GM12878 (cell line): ENCODE results near the gene ARFRP1. TPM values are rescaled to one million over a fixed set of nuclear protein-coding genes. Genes with fewer than 3 reads are reported as not detected.

Experiments used
- ATAC-seq: fragments of 200-7000 bp; cut with Tn5 transposase; 3 replicates; pipeline ENCODE4 v1.9.1; 2020; ENCODE audit warnings: mild to moderate bottlenecking, moderate library complexity
- BruUV-seq: library from RNA; stranded (reverse); fragments of 400-500 nt; replicated peaks from 2 replicates; lab custom pipeline; 2021; lab: Mats Ljungman, UMichigan
- CTCF ChIA-PET: fragments of 300-600 bp; sonication (Branson Sonifier 250); formaldehyde crosslinking; extraction: SDS; loops from one replicate; lab custom pipeline; 2021; ENCODE audit warnings: inconsistent platforms; lab: Yijun Ruan, JAX
- POLR2A ChIA-PET: fragments of 350-600 bp; formaldehyde crosslinking; extraction: SDS; loops from one replicate; lab custom pipeline; 2021; ENCODE audit warnings: inconsistent platforms; lab: Charles Lee
- RAD21 ChIA-PET: fragments of 300-600 bp; sonication (Branson Sonifier 250); formaldehyde crosslinking; loops from one replicate; lab custom pipeline; 2023; ENCODE audit warnings: antibody characterized with exemption; ENCODE audit not compliant: unreplicated experiment; lab: Charles Lee
- SMC1A ChIA-PET: fragments of 300-600 bp; sonication (Branson Sonifier 250); formaldehyde crosslinking; loops from one replicate; lab custom pipeline; 2023; ENCODE audit not compliant: unreplicated experiment, uncharacterized antibody; lab: Charles Lee
- DNase-seq: peaks from one replicate; pipeline ENCODE4 v3.0.0-alpha.2; 2011; ENCODE audit warnings: low read depth, low spot score
- FAIRE-seq: peaks from 3 replicates; lab custom pipeline; 2011; peaks lifted over from hg19 to GRCh38; lab: Jason Lieb, UNC
- H2AFZ ChIP-seq: 2 replicates; pipeline ENCODE4 v1.6.0; 2011; ENCODE audit warnings: low read depth, low read length, control low read depth; ENCODE audit not compliant: control insufficient read depth
- H3K27ac ChIP-seq: 2 replicates; pipeline ENCODE4 v1.5.1; 2011; ENCODE audit warnings: control low read depth; ENCODE audit not compliant: control insufficient read depth, insufficient read depth
- H3K27me3 ChIP-seq, 2 experiments: replicated peaks in 1 of 2; 2 replicates each; pipeline versions ENCODE4 v1.6.0 to v1.6.1; 2011; ENCODE audit warnings: low read length in 1 of 2; ENCODE audit not compliant: control insufficient read depth in 2 of 2, insufficient read depth in 2 of 2
- H3K36me3 ChIP-seq, 2 experiments: 2 replicates each; pipeline ENCODE4 v1.5.1; 2011; ENCODE audit warnings: low read length in 1 of 2; ENCODE audit not compliant: control insufficient read depth in 2 of 2, insufficient read depth in 2 of 2
- H3K4me1 ChIP-seq: 2 replicates; pipeline ENCODE4 v1.6.1; 2011; ENCODE audit warnings: mild to moderate bottlenecking, low read length, moderate library complexity, mixed read lengths; ENCODE audit not compliant: control insufficient read depth, insufficient read depth
- H3K4me2 ChIP-seq: 2 replicates; pipeline ENCODE4 v1.6.0; 2011; ENCODE audit warnings: control low read depth; ENCODE audit not compliant: control insufficient read depth, insufficient read depth
- H3K4me3 ChIP-seq: fragments of 200-600 bp; sonication (generic); 2 replicates; pipeline ENCODE4 v1.5.1; 2016
- H3K79me2 ChIP-seq: 2 replicates; pipeline ENCODE4 v1.6.0; 2011; ENCODE audit warnings: low read length; ENCODE audit not compliant: control insufficient read depth, insufficient read depth
- H3K9ac ChIP-seq: 2 replicates; pipeline ENCODE4 v1.8.0; 2011; ENCODE audit warnings: low read length, control low read depth, mixed read lengths; ENCODE audit not compliant: control insufficient read depth, insufficient read depth
- H3K9me3 ChIP-seq: replicated peaks from 3 replicates; pipeline ENCODE4 v1.5.1; 2011; ENCODE audit warnings: mild to moderate bottlenecking, low read length; ENCODE audit not compliant: control insufficient read depth, insufficient read depth
- H4K20me1 ChIP-seq: 2 replicates; pipeline ENCODE4 v1.6.0; 2011; ENCODE audit not compliant: control insufficient read depth, insufficient read depth
- CREB1 ChIP-seq: IDR thresholded peaks from 2 replicates; pipeline ENCODE4 v1.6.1; 2012; ENCODE audit warnings: low read depth, mild to moderate bottlenecking, inconsistent platforms
- MTA3 ChIP-seq: IDR thresholded peaks from 2 replicates; pipeline ENCODE4 v1.6.1; 2012; ENCODE audit warnings: low read length, inconsistent platforms, borderline replicate concordance
- NBN ChIP-seq: fragments of 450-650 bp; IDR thresholded peaks from 2 replicates; pipeline ENCODE4 v1.6.1; 2016
- PAX8 ChIP-seq: fragments of 450-650 bp; IDR thresholded peaks from 2 replicates; pipeline ENCODE4 v1.6.1; 2017; ENCODE audit warnings: mild to moderate bottlenecking, moderate library complexity
- PML ChIP-seq: IDR thresholded peaks from 2 replicates; pipeline ENCODE4 v1.6.1; 2012; ENCODE audit warnings: low read length, inconsistent platforms
- POLR2A ChIP-seq: IDR thresholded peaks from 2 replicates; pipeline ENCODE4 v1.6.1; 2011; ENCODE audit warnings: low read depth, mild to moderate bottlenecking, low read length
- TCF12 ChIP-seq: IDR thresholded peaks from 2 replicates; pipeline ENCODE4 v1.6.1; 2011; ENCODE audit warnings: low read depth, mild to moderate bottlenecking, low read length
- ZBTB4 ChIP-seq: fragments of 450-650 bp; formaldehyde crosslinking; IDR thresholded peaks from 2 replicates; pipeline ENCODE4 v1.4.0; 2022; ENCODE audit warnings: mild to moderate bottlenecking, moderate library complexity
- ZNF622 ChIP-seq: fragments of 450-650 bp; IDR thresholded peaks from 2 replicates; pipeline ENCODE4 v1.6.1; 2017; ENCODE audit warnings: mild to moderate bottlenecking, inconsistent platforms
- WGBS: methylation state at CpG from one replicate; pipeline ENCODE4 v1.1.6; 2016; ENCODE audit warnings: low lambda C conversion rate; ENCODE audit not compliant: insufficient replicate concordance, insufficient coverage; ENCODE audit errors: missing lambda C conversion rate; 5-methylcytosine and 5-hydroxymethylcytosine counted together
- in situ Hi-C: fragments of 300-500 bp; cut with MboI; formaldehyde crosslinking; loops from 9 replicates; pipeline ENCODE4 v1.14.3; 2018; ENCODE audit warnings: mixed read lengths
- intact Hi-C: fragments of 100-400 bp; cut with micrococcal nuclease; formaldehyde crosslinking; loops from one replicate; pipeline ENCODE4 v1.14.2; 2022; ENCODE audit not compliant: unreplicated experiment
- polyA plus RNA-seq, 11 experiments: library from polyadenylated mRNA; depleted of rRNA in 4 of 11; unstranded in 6 of 11; stranded (reverse) in 5 of 11; fragments of >200 nt; fragmentation: Nextera tagmentation in 4 of 11; fragmentation: Illumina TruSeq in 1 of 11; extraction: Ambion mirVana in 4 of 11; extraction: Trizol in 1 of 11; gene quantifications; 1 replicate in 1 of 11; 2 replicates in 10 of 11; pipeline versions ENCODE4 v1.2.1 to v1.2.3, GENCODE V29; 2011 to 2016; ENCODE audit warnings: inconsistent platforms in 2 of 11, missing spikeins in 2 of 11, low read depth in 1 of 11
- total RNA-seq, 4 experiments: library from RNA; depleted of rRNA in 3 of 4; stranded (reverse); fragments of >200 nt in 3 of 4; fragmentation: Illumina TruSeq in 1 of 4; extraction: Trizol in 1 of 4; gene quantifications; 2 replicates each; pipeline versions ENCODE4 v1.2.1 to v1.2.3, GENCODE V29; 2013 to 2021

ARFRP1 gene
- total and polyA plus RNA-seq, 10 of the 15 experiments (the other 5 are each of a cell fraction or from before 2014, with no cell fraction given), result 0.37 to 71.7 (median 34.6) TPM

GRCh38 chr20:63694584-63695423 lies 13.0 kb downstream of the ARFRP1 start:
- H3K4me1 ChIP-seq, result peaks cover 16% of the 10 kb centered on the region
- no peak for FAIRE-seq
- H4K20me1 ChIP-seq, result no peaks in the 10 kb centered on the region
- H3K27ac ChIP-seq, result no peak overlapping the region
- peak; percentile 42 for TF ChIP-seq POLR2A
- no peak for TF ChIP-seq PAX8
- no peak overlapping the region for H2AFZ ChIP-seq
- no peak overlapping the region for H3K4me3 ChIP-seq
- H3K79me2 ChIP-seq, result no peaks in the 10 kb centered on the region
- no peaks in the 10 kb centered on the region for H3K9me3 ChIP-seq
- intact Hi-C loops (no loop called here), in situ Hi-C loops (no loop called here)
- H3K4me2 ChIP-seq, result no peak overlapping the region
- ChIA-PET SMC1A (no interaction called here), POLR2A (interaction anchor here (0.6 kb wide), 1 partner anchor 300 kb away, joined by 3 read pairs; no protein-coding TSS in a partner anchor), CTCF (no interaction called here), RAD21 (interaction anchor here (0.6 kb wide), 1 partner anchor 362 kb away, joined by 6 read pairs; no protein-coding TSS in a partner anchor)
- no TSS peak for BruUV-seq
- no peak for DNase-seq
- H3K27me3 ChIP-seq, result no peaks in the 10 kb centered on the region
- no peaks in the 10 kb centered on the region for H3K36me3 ChIP-seq
- WGBS, result 90% methylated on average over 35 of the region's 37 CpGs
- no peak for ATAC-seq
- H3K9ac ChIP-seq, result no peak overlapping the region

GRCh38 chr20:63693733-63694583 lies 13.8 kb downstream of the ARFRP1 start:
- no peaks in the 10 kb centered on the region for H3K36me3 ChIP-seq
- intact Hi-C loops, result no loop called here
- FAIRE-seq, result no peak
- H3K27ac ChIP-seq, result no peak overlapping the region
- H3K79me2 ChIP-seq, result no peaks in the 10 kb centered on the region
- no peak overlapping the region for H3K4me3 ChIP-seq
- H2AFZ ChIP-seq, result no peak overlapping the region
- CTCF ChIA-PET, result interaction anchor here (0.5 kb wide), 1 partner anchor 76 kb away, joined by 5 read pairs; no protein-coding TSS in a partner anchor
- SMC1A ChIA-PET, result no interaction called here
- DNase-seq, result no peak
- RAD21 ChIA-PET, result interaction anchor here (0.6 kb wide), 1 partner anchor 363 kb away, joined by 6 read pairs; no protein-coding TSS in a partner anchor
- no peak for ATAC-seq
- WGBS, result 86% methylated on average over 20 of the region's 21 CpGs
- no peak overlapping the region for H3K4me2 ChIP-seq
- in situ Hi-C loops, result no loop called here
- H4K20me1 ChIP-seq, result no peaks in the 10 kb centered on the region
- no peaks in the 10 kb centered on the region for H3K9me3 ChIP-seq
- TF ChIP-seq ZNF622 (no peak), CREB1 (no peak), POLR2A (peak; percentile 64), MTA3 (peak; percentile 18; the same call in 1 of the 2 replicates), NBN (no peak), PML (no peak), TCF12 (no peak), ZBTB4 (CRISPR knock-in tag) (no peak)
- no peak overlapping the region for H3K9ac ChIP-seq
- H3K27me3 ChIP-seq, result no peaks in the 10 kb centered on the region
- POLR2A ChIA-PET, result interaction anchor here (0.6 kb wide), 1 partner anchor 299 kb away, joined by 3 read pairs; no protein-coding TSS in a partner anchor
- peaks cover 8% of the 10 kb centered on the region for H3K4me1 ChIP-seq
- no TSS peak for BruUV-seq
